SH-SY5Y (cell line): Measurements from ENCODE around the gene KCNB1.

ENCODE experiments used
- GATA2 ChIP-seq: IDR thresholded peaks from 2 replicates; pipeline ENCODE4 v1.6.1; 2011; ENCODE audit warnings: mild to moderate bottlenecking, low read depth, low read length
- GATA3 ChIP-seq: IDR thresholded peaks from 2 replicates; pipeline ENCODE4 v1.6.1; 2011; ENCODE audit warnings: low read depth, mild to moderate bottlenecking, low read length, moderate library complexity

The KCNB1 gene

GRCh38 chr20:49405062-49405683, 77.3 kb downstream of the KCNB1 start:
- no peak for TF ChIP-seq GATA2

- TF ChIP-seq GATA2 (no peak), GATA3 (no peak)
These were observed 78.0 kb downstream of the KCNB1 start for GRCh38 chr20:49404461-49404860.

GRCh38 chr20:49403911-49404310, 78.6 kb downstream of the KCNB1 start:
- no peak for TF ChIP-seq GATA3
- no peak for TF ChIP-seq GATA2

GRCh38 chr20:49403012-49403411, 79.5 kb downstream of the KCNB1 start:
- TF ChIP-seq GATA3 = no peak
- no peak for TF ChIP-seq GATA2

- TF ChIP-seq GATA2 (no peak), GATA3 (no peak)
These were observed 81.6 kb downstream of the KCNB1 start for GRCh38 chr20:49400904-49401303.

- TF ChIP-seq GATA2 (no peak), GATA3 (no peak)
These were observed 82.1 kb downstream of the KCNB1 start for GRCh38 chr20:49400410-49400809.

GRCh38 chr20:49399329-49399728, 83.1 kb downstream of the KCNB1 start:
- TF ChIP-seq GATA2 (no peak), GATA3 (no peak)

- TF ChIP-seq GATA2 (no peak), GATA3 (no peak)
These were observed 83.9 kb downstream of the KCNB1 start for GRCh38 chr20:49398401-49399144.

GRCh38 chr20:49397525-49397924, 84.9 kb downstream of the KCNB1 start:
- TF ChIP-seq GATA2 = no peak
- TF ChIP-seq GATA3 = no peak

- TF ChIP-seq GATA2 = no peak
- no peak for TF ChIP-seq GATA3
These were observed 86.2 kb downstream of the KCNB1 start for GRCh38 chr20:49396230-49396629.

GRCh38 chr20:49395659-49396058, 86.8 kb downstream of the KCNB1 start:
- TF ChIP-seq GATA3 = no peak
- no peak for TF ChIP-seq GATA2

- TF ChIP-seq GATA3 (no peak), GATA2 (no peak; the same call in 1 of the 2 replicates)
These were observed 87.3 kb downstream of the KCNB1 start for GRCh38 chr20:49395183-49395582.

- no peak for TF ChIP-seq GATA2
- no peak for TF ChIP-seq GATA3
These were observed 87.7 kb downstream of the KCNB1 start for GRCh38 chr20:49394757-49395156.

- TF ChIP-seq GATA2 (no peak), GATA3 (no peak)
These were observed 88.2 kb downstream of the KCNB1 start for GRCh38 chr20:49394264-49394663.

GRCh38 chr20:49393803-49394202, 88.7 kb downstream of the KCNB1 start:
- TF ChIP-seq GATA2 (no peak), GATA3 (no peak)

- no peak for TF ChIP-seq GATA2
- TF ChIP-seq GATA3 = no peak
These were observed 89.7 kb downstream of the KCNB1 start for GRCh38 chr20:49392745-49393144.
